NB4 (cell line): ENCODE results near the gene GPC5.

Experiments
- POLR2A ChIP-seq: IDR thresholded peaks from 2 replicates; pipeline ENCODE4 v1.6.1; 2011; ENCODE audit warnings: mild to moderate bottlenecking; ENCODE audit not compliant: insufficient read length; ENCODE audit errors: extremely low read depth
- TF ChIP-seq, protein P1 (sequence below): IDR thresholded peaks from one replicate; pipeline ENCODE4 v1.5.1; 2012; ENCODE audit warnings: low read depth, low read length

GRCh38 chr13:91595677-91596076 is 197.3 kb downstream of the GPC5 start:
- TF ChIP-seq POLR2A, result no peak
- TF ChIP-seq, protein P1, sequence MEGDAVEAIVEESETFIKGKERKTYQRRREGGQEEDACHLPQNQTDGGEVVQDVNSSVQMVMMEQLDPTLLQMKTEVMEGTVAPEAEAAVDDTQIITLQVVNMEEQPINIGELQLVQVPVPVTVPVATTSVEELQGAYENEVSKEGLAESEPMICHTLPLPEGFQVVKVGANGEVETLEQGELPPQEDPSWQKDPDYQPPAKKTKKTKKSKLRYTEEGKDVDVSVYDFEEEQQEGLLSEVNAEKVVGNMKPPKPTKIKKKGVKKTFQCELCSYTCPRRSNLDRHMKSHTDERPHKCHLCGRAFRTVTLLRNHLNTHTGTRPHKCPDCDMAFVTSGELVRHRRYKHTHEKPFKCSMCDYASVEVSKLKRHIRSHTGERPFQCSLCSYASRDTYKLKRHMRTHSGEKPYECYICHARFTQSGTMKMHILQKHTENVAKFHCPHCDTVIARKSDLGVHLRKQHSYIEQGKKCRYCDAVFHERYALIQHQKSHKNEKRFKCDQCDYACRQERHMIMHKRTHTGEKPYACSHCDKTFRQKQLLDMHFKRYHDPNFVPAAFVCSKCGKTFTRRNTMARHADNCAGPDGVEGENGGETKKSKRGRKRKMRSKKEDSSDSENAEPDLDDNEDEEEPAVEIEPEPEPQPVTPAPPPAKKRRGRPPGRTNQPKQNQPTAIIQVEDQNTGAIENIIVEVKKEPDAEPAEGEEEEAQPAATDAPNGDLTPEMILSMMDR, result no peak
